RPMI7951 (cell line): ENCODE results near the gene KDM3A. TPM values are rescaled to one million over a fixed set of nuclear protein-coding genes. Genes with fewer than 3 reads are reported as not detected.

Experiments used
- DNase-seq: peaks from one replicate; pipeline ENCODE4 v3.0.0-alpha.2; 2012; ENCODE audit warnings: low read depth
- total RNA-seq: library from RNA; depleted of rRNA; stranded (reverse); fragments of >200 nt; shearing (Covaris generic); gene quantifications from 2 replicates; pipeline ENCODE4 v1.2.3, GENCODE V29; 2014; rRNA removed

Gene KDM3A
- 20.1 and 23.4 TPM in 2 replicates for total RNA-seq

- DNase-seq = peak; percentile 99
Measured at GRCh38 chr2:86440631-86441391, at the start of gene KDM3A. TSS of gene KDM3A (plus strand) at chr2:86441371. CDS start at chr2:86442048, 677 bp downstream.

- DNase-seq = no peak
Measured at GRCh38 chr2:86392873-86393518, 48.2 kb upstream of the KDM3A start.

- peak; percentile 51 for DNase-seq
Measured at GRCh38 chr2:86393521-86394491, 47.4 kb upstream of the KDM3A start.

- DNase-seq = peak; percentile 63
Measured at GRCh38 chr2:86396291-86396785, 44.8 kb upstream of the KDM3A start.

GRCh38 chr2:86397986-86398385, 43.2 kb upstream of the KDM3A start:
- peak; percentile 24 for DNase-seq

- DNase-seq = no peak
Measured at GRCh38 chr2:86398500-86399474, 42.4 kb upstream of the KDM3A start.

GRCh38 chr2:86400321-86400720, 40.9 kb upstream of the KDM3A start:
- DNase-seq = no peak

- no peak for DNase-seq
Measured at GRCh38 chr2:86410581-86410980, 30.6 kb upstream of the KDM3A start.

GRCh38 chr2:86411396-86411795, 29.8 kb upstream of the KDM3A start:
- DNase-seq = no peak

GRCh38 chr2:86412007-86412406, 29.2 kb upstream of the KDM3A start:
- no peak for DNase-seq

GRCh38 chr2:86413296-86414094, 27.7 kb upstream of the KDM3A start:
- DNase-seq = no peak

- no peak for DNase-seq
Measured at GRCh38 chr2:86414996-86415395, 26.2 kb upstream of the KDM3A start.

- no peak for DNase-seq
Measured at GRCh38 chr2:86416146-86416545, 25.0 kb upstream of the KDM3A start.

- no peak for DNase-seq
Measured at GRCh38 chr2:86417961-86418360, 23.2 kb upstream of the KDM3A start.

GRCh38 chr2:86420913-86421312, 20.3 kb upstream of the KDM3A start:
- DNase-seq = no peak

GRCh38 chr2:86426271-86426670, 14.9 kb upstream of the KDM3A start:
- DNase-seq = no peak

- no peak for DNase-seq
Measured at GRCh38 chr2:86429335-86429734, 11.8 kb upstream of the KDM3A start.

GRCh38 chr2:86430368-86430767, 10.8 kb upstream of the KDM3A start:
- no peak for DNase-seq

GRCh38 chr2:86433137-86433536, 8.0 kb upstream of the KDM3A start:
- no peak for DNase-seq

- no peak for DNase-seq
Measured at GRCh38 chr2:86434290-86434689, 6.9 kb upstream of the KDM3A start.
